ENCODE measurements around the gene ZFP30. TPM values are rescaled to one million over a fixed set of nuclear protein-coding genes. Genes with fewer than 3 reads are reported as not detected.

The ZFP30 gene
- total RNA-seq, 1 experiment from 2014 or later = 10.0 TPM

DNA sequence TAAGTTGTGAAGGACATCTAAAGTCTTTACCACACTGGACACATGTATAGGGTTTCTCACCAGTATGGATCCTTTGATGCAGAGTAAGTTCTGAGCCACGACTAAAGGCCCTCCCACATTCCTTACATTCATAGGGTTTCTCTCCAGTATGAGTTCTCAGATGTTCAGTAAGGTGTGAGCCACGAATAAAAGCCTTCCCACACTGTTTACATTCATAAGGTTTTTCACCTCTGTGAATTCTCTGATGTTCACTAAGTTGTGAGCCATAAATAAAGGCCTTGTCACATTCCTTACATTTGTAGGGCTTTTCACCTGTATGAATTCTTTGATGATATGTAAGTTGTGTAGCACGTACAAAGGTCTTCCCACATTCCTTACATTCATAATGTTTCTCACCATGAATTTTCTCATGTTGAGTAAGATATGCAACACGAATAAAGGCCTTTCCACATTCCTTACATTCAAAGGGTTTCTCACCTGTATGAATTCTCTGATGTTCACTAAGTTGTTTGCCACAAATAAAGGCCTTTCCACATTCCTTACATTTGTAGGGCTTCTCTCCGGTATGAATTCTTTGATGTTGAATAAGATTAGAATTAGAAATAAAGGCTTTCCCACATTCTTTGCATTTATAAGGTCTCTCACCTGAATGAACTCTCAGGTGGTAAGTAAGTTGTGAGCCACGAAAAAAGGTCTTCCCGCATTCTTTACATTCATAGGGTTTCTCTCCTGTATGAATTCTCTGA, 90.5 kb downstream of the ZFP30 start:
- no peak for DNase-seq (ENCODE audit: low spot score)

Other genes starting within 250 kb of the ZFP30 start
- 2.9 and 5.2 TPM in 2 replicates for gene ZNF569, start 188.0 kb downstream of the ZFP30 start, total RNA-seq (2014; rRNA removed; shearing (Covaris generic))
- gene ZNF570, start 186.1 kb downstream of the ZFP30 start, total RNA-seq (2014; rRNA removed; shearing (Covaris generic)) = 0.12 TPM in 1 of 2 replicates, not detected in the other
- gene ZNF793, start 148.5 kb downstream of the ZFP30 start, total RNA-seq (2014; rRNA removed; shearing (Covaris generic)) = 0.26 and 0.41 TPM in 2 replicates
- gene ZNF571, start 60.7 kb downstream of the ZFP30 start, total RNA-seq (2014; rRNA removed; shearing (Covaris generic)) = 1.9 and 6.2 TPM in 2 replicates
- 0.07 and 0.14 TPM in 2 replicates for gene ZNF540, start 60.6 kb downstream of the ZFP30 start, total RNA-seq (2014; rRNA removed; shearing (Covaris generic))
- gene ZNF607, start 64.3 kb upstream of the ZFP30 start, total RNA-seq (2014; rRNA removed; shearing (Covaris generic)) = 0.26 and 0.59 TPM in 2 replicates
- 4.9 and 6.0 TPM in 2 replicates for gene ZNF573, start 124.1 kb upstream of the ZFP30 start, total RNA-seq (2014; rRNA removed; shearing (Covaris generic))

All from A172 (cell line).